Testis (tissue), 3 donors: Measurements from ENCODE around the gene HOMER3. TPM values are rescaled to one million over a fixed set of nuclear protein-coding genes. Genes with fewer than 3 reads are reported as not detected.
"Not testable (repeated sequence)": the region's sequence is repeated elsewhere in the genome, so short reads cannot be mapped to it uniquely, and the experiment has no call there.

Experiments used
- DNase-seq: peaks from one replicate; pipeline ENCODE4 v3.0.0-alpha.2; 2019
- H3K27ac ChIP-seq, 2 donors: fragments of 200-600 bp; sonication (generic); one replicate each; pipeline ENCODE4 v1.5.1; 2019
- H3K27me3 ChIP-seq: fragments of 200-600 bp; sonication (generic); one replicate; pipeline ENCODE4 v1.5.1; 2019
- H3K36me3 ChIP-seq: fragments of 200-600 bp; sonication (generic); one replicate; pipeline ENCODE4 v1.5.1; 2017; ENCODE audit warnings: low read depth; ENCODE audit errors: missing control alignments
- H3K4me1 ChIP-seq: fragments of 200-600 bp; sonication (generic); one replicate; pipeline ENCODE4 v1.5.1; 2019
- H3K4me3 ChIP-seq, 2 donors: fragments of 200-600 bp; sonication (generic); one replicate each; pipeline ENCODE4 v1.5.1; 2017 to 2019
- H3K9me3 ChIP-seq: fragments of 200-600 bp; sonication (generic); one replicate; pipeline ENCODE4 v1.5.1; 2017
- POLR2A ChIP-seq: fragments of 450-650 bp; IDR thresholded peaks from one replicate; pipeline ENCODE4 v1.6.1; 2017; ENCODE audit warnings: antibody characterized with exemption, mild to moderate bottlenecking, moderate library complexity
- WGBS, 2 donors: methylation state at CpG; one replicate each; pipeline ENCODE4 v1.1.5; 2018; 5-methylcytosine and 5-hydroxymethylcytosine counted together
- intact Hi-C: fragments of 100-400 bp; cut with DNase I; formaldehyde crosslinking; loops from one replicate; pipeline ENCODE4 v1.15.1; 2023; ENCODE audit warnings: low total_unique reads
- polyA plus RNA-seq: library from polyadenylated mRNA; stranded (reverse); fragments of 350-450 nt; fragmentation: Illumina TruSeq; extraction: RNeasy Lipid Tissue Mini Kit (QIAGEN cat#74804); gene quantifications from one replicate; pipeline ENCODE4 v1.2.3, GENCODE V29; 2014; ENCODE audit warnings: low read depth, low replicate concordance; ENCODE audit not compliant: insufficient read depth
- total RNA-seq, 2 donors: library from RNA; depleted of rRNA; stranded (reverse); fragments of >200 nt; gene quantifications; one replicate each; pipeline ENCODE4 v1.2.3, GENCODE V29; 2016
- TF ChIP-seq, protein P1 (sequence below), 3 experiments: fragments of 450-650 bp in 2 of 3; fragments of 200-600 bp in 1 of 3; sonication (generic) in 1 of 3; IDR thresholded peaks; one replicate each; pipeline ENCODE4 v1.5.1; 2016 to 2019; ENCODE audit warnings: antibody characterized with exemption in 3 of 3, mild to moderate bottlenecking in 2 of 3, moderate library complexity in 1 of 3

Gene HOMER3
- total and polyA plus RNA-seq, 3 donors from 2014 or later = 19.9 to 39.6 (median 31.3) TPM

- H3K36me3 ChIP-seq = no peaks in the 10 kb centered on the region
- peak within 1 kb of the TSS; percentile 81 to 82 for H3K4me3 ChIP-seq
- TF ChIP-seq, protein P1, sequence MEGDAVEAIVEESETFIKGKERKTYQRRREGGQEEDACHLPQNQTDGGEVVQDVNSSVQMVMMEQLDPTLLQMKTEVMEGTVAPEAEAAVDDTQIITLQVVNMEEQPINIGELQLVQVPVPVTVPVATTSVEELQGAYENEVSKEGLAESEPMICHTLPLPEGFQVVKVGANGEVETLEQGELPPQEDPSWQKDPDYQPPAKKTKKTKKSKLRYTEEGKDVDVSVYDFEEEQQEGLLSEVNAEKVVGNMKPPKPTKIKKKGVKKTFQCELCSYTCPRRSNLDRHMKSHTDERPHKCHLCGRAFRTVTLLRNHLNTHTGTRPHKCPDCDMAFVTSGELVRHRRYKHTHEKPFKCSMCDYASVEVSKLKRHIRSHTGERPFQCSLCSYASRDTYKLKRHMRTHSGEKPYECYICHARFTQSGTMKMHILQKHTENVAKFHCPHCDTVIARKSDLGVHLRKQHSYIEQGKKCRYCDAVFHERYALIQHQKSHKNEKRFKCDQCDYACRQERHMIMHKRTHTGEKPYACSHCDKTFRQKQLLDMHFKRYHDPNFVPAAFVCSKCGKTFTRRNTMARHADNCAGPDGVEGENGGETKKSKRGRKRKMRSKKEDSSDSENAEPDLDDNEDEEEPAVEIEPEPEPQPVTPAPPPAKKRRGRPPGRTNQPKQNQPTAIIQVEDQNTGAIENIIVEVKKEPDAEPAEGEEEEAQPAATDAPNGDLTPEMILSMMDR (IDR thresholded peaks at IDR 0.05) = peak in 1 of 3 experiments; percentile 22
- peak; percentile 34 for TF ChIP-seq POLR2A
- peaks cover 20% of the 10 kb centered on the region for H3K4me1 ChIP-seq
- WGBS, 2 donors = 1% methylated on average over 46 to 72 of the region's 72 CpGs
- peak; percentile 100 for DNase-seq
- H3K9me3 ChIP-seq = no peaks in the 10 kb centered on the region
- no peaks in the 10 kb centered on the region for H3K27me3 ChIP-seq
- peak within 1 kb of the TSS; percentile 79 to 86 for H3K27ac ChIP-seq
- intact Hi-C loops = no loop called here
Observed at GRCh38 chr19:18919086-18919899, 21.7 kb downstream of the HOMER3 start, which contains the start of the genes COPE and DDX49. Gene COPE, minus strand, starts transcription at chr19:18919387. Its CDS starts 39 bp downstream, at chr19:18919348. Gene DDX49, plus strand, starts transcription at chr19:18919715. Its CDS starts 27 bp downstream, at chr19:18919742.

- 48 to 70% methylated on average over 9 of the region's 9 CpGs for WGBS, 2 donors
- Histone ChIP-seq H3K4me1 (peaks cover 20% of the 10 kb centered on the region), H3K4me3 (peak overlapping the region in 1 of 2 donors; percentile 82)
- H3K27me3 ChIP-seq, H3K36me3 ChIP-seq, DNase-seq, H3K9me3 ChIP-seq, intact Hi-C loops, H3K27ac ChIP-seq: not testable (repeated sequence)
Observed at GRCh38 chr19:18917593-18917992, 23.4 kb downstream of the HOMER3 start.

GRCh38 chr19:18915639-18916038 is 25.4 kb downstream of the HOMER3 start:
- intact Hi-C loops = no loop called here
- no peaks in the 10 kb centered on the region for H3K36me3 ChIP-seq
- peaks cover 20% of the 10 kb centered on the region for H3K4me1 ChIP-seq
- no peaks in the 10 kb centered on the region for H3K9me3 ChIP-seq
- no peak overlapping the region for H3K4me3 ChIP-seq
- H3K27me3 ChIP-seq = no peaks in the 10 kb centered on the region
- DNase-seq = peak; percentile 82
- no peak for TF ChIP-seq POLR2A
- TF ChIP-seq, protein P1 (IDR thresholded peaks at IDR 0.05) = peak; percentile 33 to 40 (median 34)
- WGBS, 2 donors = 45 to 83% methylated on average over 1 to 5 of the region's 5 CpGs
- peak overlapping the region in 1 of 2 donors; percentile 50 for H3K27ac ChIP-seq

DNA sequence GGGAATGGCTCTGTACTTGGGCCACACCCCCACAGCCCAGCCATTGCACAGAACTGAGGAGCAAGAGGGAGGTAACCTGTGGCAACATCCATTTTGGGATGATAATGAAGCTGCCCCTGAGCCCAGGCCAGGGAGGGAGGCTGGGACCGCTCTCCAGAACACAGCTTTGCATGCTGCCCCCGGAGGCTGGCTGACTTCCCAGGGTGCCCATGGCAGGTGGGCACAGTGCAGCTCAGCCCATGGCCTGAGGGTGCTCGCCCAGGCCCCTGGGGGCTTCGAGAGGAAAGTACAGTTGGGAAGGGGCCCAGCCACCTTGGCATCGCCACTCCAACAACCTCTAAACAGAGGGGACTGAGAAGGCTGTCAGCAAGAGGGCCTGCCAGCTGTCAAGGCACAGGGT is 27.6 kb downstream of the HOMER3 start:
- WGBS, 2 donors = 61 to 80% methylated on average over 2 to 5 of the region's 5 CpGs
- H3K4me1 ChIP-seq = peaks cover 17% of the 10 kb centered on the region
- DNase-seq = no peak
- TF ChIP-seq POLR2A = no peak
- no peak overlapping the region for H3K27ac ChIP-seq
- no peaks in the 10 kb centered on the region for H3K27me3 ChIP-seq
- no peaks in the 10 kb centered on the region for H3K9me3 ChIP-seq
- intact Hi-C loops = no loop called here
- no peaks in the 10 kb centered on the region for H3K36me3 ChIP-seq
- H3K4me3 ChIP-seq = no peak overlapping the region

DNA sequence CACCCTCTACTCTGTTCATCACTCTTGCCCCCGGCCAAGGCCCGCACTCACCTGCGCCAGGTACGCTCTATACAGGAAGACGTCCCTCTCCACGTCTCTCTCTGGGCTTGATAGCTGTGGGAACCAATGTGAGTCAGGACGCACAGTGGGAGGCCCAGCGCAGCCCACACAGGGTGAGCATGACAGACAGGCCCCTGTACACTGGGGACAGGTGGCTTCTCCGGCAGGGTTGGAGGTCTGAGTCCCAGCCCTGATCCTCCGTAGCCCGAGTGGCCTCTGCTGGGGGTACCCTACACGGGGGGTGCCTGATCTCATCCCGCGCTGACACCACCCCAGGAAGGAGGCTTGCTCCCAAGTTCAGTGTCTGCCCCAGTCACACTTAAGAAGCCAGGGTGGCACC is 28.1 kb downstream of the HOMER3 start:
- H3K36me3 ChIP-seq = no peaks in the 10 kb centered on the region
- TF ChIP-seq POLR2A = no peak
- TF ChIP-seq, protein P1 (IDR thresholded peaks at IDR 0.05) = no peak
- H3K27me3 ChIP-seq = no peaks in the 10 kb centered on the region
- H3K27ac ChIP-seq = no peak overlapping the region
- intact Hi-C loops = no loop called here
- H3K4me1 ChIP-seq = peaks cover 14% of the 10 kb centered on the region
- H3K9me3 ChIP-seq = no peaks in the 10 kb centered on the region
- WGBS, 2 donors = 90 to 92% methylated on average over 6 to 14 of the region's 14 CpGs
- no peak overlapping the region for H3K4me3 ChIP-seq
- no peak for DNase-seq
